ENCODE data around the gene EGLN3. TPM values are rescaled to one million over a fixed set of nuclear protein-coding genes. Genes with fewer than 3 reads are reported as not detected.

Gene EGLN3
- total RNA-seq, 6 experiments from 2014 or later, result 1.9 to 25.4 (median 2.1) TPM

DNA sequence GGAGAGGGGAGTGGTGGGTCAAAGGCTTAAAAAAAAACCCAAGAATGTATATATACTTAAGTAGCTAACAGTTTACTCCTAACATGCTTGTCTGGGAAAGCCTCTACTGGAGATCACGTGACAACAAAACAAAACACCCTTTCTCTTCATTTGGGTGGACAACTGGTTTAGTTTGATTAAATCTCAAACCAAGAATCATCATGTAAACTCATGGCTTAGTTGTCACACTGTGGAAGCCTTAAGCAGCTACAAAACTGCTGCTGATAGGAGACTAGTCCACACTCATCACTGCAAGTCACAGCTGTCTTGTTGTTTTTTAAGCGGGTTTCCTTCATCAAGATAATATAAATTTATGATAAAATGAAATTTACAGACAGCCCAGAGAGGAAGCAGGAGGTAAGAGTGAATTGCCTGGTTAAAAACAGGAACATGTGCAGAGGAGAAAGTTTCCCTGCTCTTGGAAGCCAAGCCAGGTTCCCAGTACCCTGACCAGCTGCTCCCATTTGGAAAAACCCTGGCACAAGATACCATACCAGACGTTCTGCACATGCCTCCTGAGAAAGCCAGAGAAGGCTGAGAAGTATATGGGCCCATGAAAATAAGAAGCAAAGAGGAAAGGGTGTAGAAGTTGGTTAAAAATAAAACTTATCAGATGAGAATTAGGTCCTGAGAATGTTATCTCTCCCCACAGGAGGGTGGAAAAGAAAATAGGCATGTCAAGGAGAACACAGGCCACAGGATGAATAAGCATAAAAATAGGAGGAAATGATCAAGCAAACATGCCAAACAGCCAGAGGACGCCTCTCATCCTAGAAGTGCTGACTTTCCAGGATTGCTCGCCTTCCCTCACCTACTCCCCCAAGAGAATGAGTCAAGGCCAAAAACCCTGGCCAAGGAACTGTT, 34.0 kb downstream of the EGLN3 start:
- ATAC-seq (peak; percentile 51 to 81 (median 70)), DNase-seq (no peak)
- Histone ChIP-seq H3K27ac (no peak overlapping the region), H3K27me3 (no peaks in the 10 kb centered on the region), H3K36me3 (no peaks in the 10 kb centered on the region), H3K9me3 (no peaks in the 10 kb centered on the region), H3K4me3 (no peak overlapping the region), H3K4me1 (no peaks in the 10 kb centered on the region)
- intact Hi-C loops (cut with DNase I), result no loop called here
- WGBS (ENCODE audit: insufficient coverage, low coverage, low lambda C conversion rate, missing lambda C conversion rate), result 40% methylated on average over 5 of the region's 5 CpGs
- TF ChIP-seq, protein P1, sequence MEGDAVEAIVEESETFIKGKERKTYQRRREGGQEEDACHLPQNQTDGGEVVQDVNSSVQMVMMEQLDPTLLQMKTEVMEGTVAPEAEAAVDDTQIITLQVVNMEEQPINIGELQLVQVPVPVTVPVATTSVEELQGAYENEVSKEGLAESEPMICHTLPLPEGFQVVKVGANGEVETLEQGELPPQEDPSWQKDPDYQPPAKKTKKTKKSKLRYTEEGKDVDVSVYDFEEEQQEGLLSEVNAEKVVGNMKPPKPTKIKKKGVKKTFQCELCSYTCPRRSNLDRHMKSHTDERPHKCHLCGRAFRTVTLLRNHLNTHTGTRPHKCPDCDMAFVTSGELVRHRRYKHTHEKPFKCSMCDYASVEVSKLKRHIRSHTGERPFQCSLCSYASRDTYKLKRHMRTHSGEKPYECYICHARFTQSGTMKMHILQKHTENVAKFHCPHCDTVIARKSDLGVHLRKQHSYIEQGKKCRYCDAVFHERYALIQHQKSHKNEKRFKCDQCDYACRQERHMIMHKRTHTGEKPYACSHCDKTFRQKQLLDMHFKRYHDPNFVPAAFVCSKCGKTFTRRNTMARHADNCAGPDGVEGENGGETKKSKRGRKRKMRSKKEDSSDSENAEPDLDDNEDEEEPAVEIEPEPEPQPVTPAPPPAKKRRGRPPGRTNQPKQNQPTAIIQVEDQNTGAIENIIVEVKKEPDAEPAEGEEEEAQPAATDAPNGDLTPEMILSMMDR (IDR thresholded peaks at IDR 0.05), result no peak
- TF ChIP-seq POLR2A (IDR thresholded peaks at IDR 0.05), result no peak

DNA sequence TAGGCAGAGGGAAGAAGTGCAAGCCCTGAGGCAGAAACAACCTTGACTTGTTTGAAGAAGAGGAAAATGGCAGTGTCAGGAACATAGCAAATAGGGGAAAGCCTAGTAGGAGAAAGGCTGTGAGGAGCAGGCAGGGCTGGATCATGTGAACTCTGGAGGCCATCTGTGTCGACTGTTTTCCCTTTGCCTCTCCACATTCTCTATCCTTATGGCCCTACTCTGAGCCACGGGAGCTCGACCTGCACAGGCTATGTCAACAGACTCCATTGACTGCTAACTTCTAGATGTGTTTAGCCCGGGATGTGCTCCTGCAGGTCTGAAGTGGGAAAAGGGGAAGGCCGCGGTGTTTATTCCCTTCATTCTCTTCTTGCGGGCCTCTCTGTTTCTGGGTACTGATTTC, 35.2 kb downstream of the EGLN3 start:
- H3K4me1 ChIP-seq, result no peaks in the 10 kb centered on the region
- H3K9me3 ChIP-seq, result no peaks in the 10 kb centered on the region
- no peak for TF ChIP-seq POLR2A (IDR thresholded peaks at IDR 0.05)
- no peaks in the 10 kb centered on the region for H3K36me3 ChIP-seq
- H3K27me3 ChIP-seq, result no peaks in the 10 kb centered on the region
- intact Hi-C loops (cut with DNase I), result no loop called here
- no peak overlapping the region for H3K4me3 ChIP-seq
- 60% methylated on average over 1 of the region's 7 CpGs for WGBS (ENCODE audit: insufficient coverage, low coverage, low lambda C conversion rate, missing lambda C conversion rate)
- DNase-seq, result no peak
- no peak overlapping the region for H3K27ac ChIP-seq
- no peak for ATAC-seq

DNA sequence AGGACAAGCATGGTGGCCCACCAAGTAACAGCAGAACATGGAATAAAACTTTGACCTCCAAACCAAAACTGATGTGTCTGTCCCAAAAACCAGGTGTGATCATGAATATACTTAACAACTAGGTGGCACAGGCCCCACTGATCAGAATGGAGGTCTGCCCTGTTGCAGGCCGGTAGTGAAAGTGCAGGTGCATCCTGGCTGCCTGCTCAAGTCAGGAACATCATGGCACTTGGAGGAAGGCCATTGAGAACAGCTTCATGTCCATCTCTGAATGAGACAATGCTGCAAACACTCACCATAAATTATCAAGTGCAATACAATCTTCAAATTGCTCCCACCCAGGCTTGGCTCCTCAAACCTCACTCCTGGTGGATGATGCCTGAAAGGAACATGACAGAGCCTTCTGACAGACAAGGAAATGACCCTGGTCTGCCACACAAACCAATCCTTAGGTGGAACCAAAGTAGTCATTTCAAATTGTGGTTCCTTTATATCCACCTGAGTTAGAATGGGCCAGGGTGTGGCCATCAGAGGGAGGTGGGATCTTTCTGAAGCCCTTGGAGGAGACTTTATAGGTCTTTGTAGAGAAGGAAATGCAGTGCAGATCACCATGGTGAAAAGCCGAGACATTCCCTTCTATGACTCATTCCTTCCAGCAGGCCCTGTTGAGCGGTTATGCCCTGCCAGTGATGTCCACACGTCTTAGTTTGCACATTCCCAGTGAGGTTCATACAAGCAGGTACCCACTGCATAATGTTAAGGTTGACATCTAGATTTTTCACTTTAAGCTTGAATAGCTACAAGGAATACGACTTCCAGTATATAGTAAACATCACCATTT, 36.0 kb downstream of the EGLN3 start:
- no peak overlapping the region for H3K4me3 ChIP-seq
- 69% methylated on average over 3 of the region's 5 CpGs for WGBS (ENCODE audit: insufficient coverage, low coverage, low lambda C conversion rate, missing lambda C conversion rate)
- intact Hi-C loops (cut with DNase I), result no loop called here
- DNase-seq (no peak), ATAC-seq (no peak)
- H3K27ac ChIP-seq, result no peak overlapping the region
- no peak for TF ChIP-seq POLR2A (IDR thresholded peaks at IDR 0.05)
- TF ChIP-seq, protein P1 (IDR thresholded peaks at IDR 0.05), result no peak
- no peaks in the 10 kb centered on the region for H3K4me1 ChIP-seq
- no peaks in the 10 kb centered on the region for H3K27me3 ChIP-seq
- H3K9me3 ChIP-seq, result no peaks in the 10 kb centered on the region
- no peaks in the 10 kb centered on the region for H3K36me3 ChIP-seq

DNA sequence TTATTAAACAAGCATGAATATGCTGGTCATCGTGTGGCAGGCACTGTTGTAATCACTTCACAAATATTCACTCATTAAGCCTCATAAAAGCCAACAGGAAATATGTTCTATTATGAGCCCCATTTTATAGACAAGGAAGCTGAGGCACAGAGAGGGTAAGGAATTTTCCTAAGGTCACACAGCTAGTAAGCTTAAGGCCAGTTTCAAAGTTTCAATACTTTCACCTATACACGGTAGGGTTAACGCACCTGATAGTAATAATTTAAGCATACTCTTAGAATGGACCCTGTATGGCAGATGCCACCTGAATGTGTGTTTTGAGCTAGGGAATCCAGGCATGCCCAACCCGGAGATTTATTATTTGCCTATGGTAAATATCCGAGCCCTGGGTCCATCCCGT, 39.8 kb downstream of the EGLN3 start:
- TF ChIP-seq, protein P1 (IDR thresholded peaks at IDR 0.05), result no peak
- TF ChIP-seq POLR2A (IDR thresholded peaks at IDR 0.05), result no peak
- no peak overlapping the region for H3K4me3 ChIP-seq
- no peak overlapping the region for H3K27ac ChIP-seq
- no peaks in the 10 kb centered on the region for H3K27me3 ChIP-seq
- H3K4me1 ChIP-seq, result peaks cover 0 to 5% (median 0%) of the 10 kb centered on the region in 4 donors
- H3K36me3 ChIP-seq, result no peaks in the 10 kb centered on the region
- DNase-seq, result no peak
- WGBS (ENCODE audit: insufficient coverage, low coverage, low lambda C conversion rate, missing lambda C conversion rate), result 70% methylated on average over 5 of the region's 6 CpGs
- ATAC-seq, result no peak
- intact Hi-C loops (cut with DNase I), result no loop called here
- no peaks in the 10 kb centered on the region for H3K9me3 ChIP-seq

DNA sequence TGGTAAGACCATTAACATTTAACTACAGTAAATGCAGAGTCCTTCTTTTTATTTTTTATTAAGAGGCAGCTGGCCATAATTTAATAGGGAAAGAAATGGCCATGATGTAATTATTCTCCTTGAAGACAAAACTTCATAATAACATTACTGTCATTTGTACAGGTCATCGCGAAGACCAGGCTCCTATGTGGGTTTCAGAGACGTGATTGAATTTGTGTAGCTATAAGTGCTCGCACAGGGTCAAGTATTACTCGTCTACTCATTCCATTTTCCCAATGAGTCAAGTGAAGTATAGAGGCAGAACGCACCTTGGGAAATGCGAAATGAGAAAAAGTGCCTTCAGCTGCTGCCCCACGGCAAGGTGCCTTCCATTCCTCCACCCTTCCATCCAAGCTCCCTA, 40.4 kb downstream of the EGLN3 start:
- intact Hi-C loops (cut with DNase I), result no loop called here
- TF ChIP-seq, protein P1 (IDR thresholded peaks at IDR 0.05), result no peak
- TF ChIP-seq POLR2A (IDR thresholded peaks at IDR 0.05), result no peak

More for the DNA sequence above, 40.4 kb downstream of the EGLN3 start:
- DNase-seq (no peak), ATAC-seq (no peak)
- Histone ChIP-seq H3K4me1 (peaks cover 0 to 5% (median 0%) of the 10 kb centered on the region in 4 donors), H3K27ac (no peak overlapping the region), H3K9me3 (no peaks in the 10 kb centered on the region), H3K36me3 (no peaks in the 10 kb centered on the region), H3K4me3 (no peak overlapping the region), H3K27me3 (no peaks in the 10 kb centered on the region)
- 89% methylated on average over 8 of the region's 8 CpGs for WGBS (ENCODE audit: insufficient coverage, low coverage, low lambda C conversion rate, missing lambda C conversion rate)

Data from right lobe of liver (tissue), 6 donors.